Lung (tissue), 12 donors: ENCODE data around the gene NAMPT. TPM values are rescaled to one million over a fixed set of nuclear protein-coding genes. Genes with fewer than 3 reads are reported as not detected.

ENCODE experiments used
- ATAC-seq: fragments of 200-7000 bp; cut with Tn5 transposase; one replicate; pipeline ENCODE4 v1.9.1; 2020; ENCODE audit warnings: moderate number of reproducible peaks; ENCODE audit not compliant: insufficient read depth, low FRiP score
- DNase-seq, 3 donors: peaks; one replicate each; pipeline ENCODE4 v3.0.0-alpha.2; 2013 to 2017
- H3K27ac ChIP-seq, 2 donors: one replicate each; pipeline ENCODE4 v1.5.1; 2013; ENCODE audit warnings: mild to moderate bottlenecking in 2 of 2, moderate library complexity in 2 of 2, control low read depth in 1 of 2, inconsistent platforms in 1 of 2, low read depth in 1 of 2, low read length in 1 of 2
- H3K27me3 ChIP-seq, 3 donors: one replicate each; pipeline ENCODE4 v1.5.1; 2013; ENCODE audit warnings: low read length in 2 of 3; ENCODE audit not compliant: control insufficient read depth in 3 of 3, insufficient read depth in 3 of 3
- H3K36me3 ChIP-seq, 4 donors: one replicate each; pipeline ENCODE4 v1.5.1; 2013; ENCODE audit warnings: low read length in 4 of 4, mild to moderate bottlenecking in 1 of 4, moderate library complexity in 1 of 4; ENCODE audit not compliant: control insufficient read depth in 4 of 4, insufficient read depth in 4 of 4
- H3K4me1 ChIP-seq, 5 donors: one replicate each; pipeline ENCODE4 v1.5.1; 2013; ENCODE audit warnings: low read length in 5 of 5, mild to moderate bottlenecking in 2 of 5, moderate library complexity in 1 of 5; ENCODE audit not compliant: control insufficient read depth in 5 of 5, insufficient read depth in 5 of 5
- H3K4me3 ChIP-seq: one replicate; pipeline ENCODE4 v1.5.1; 2013; ENCODE audit warnings: mild to moderate bottlenecking, control low read depth, moderate library complexity
- H3K9ac ChIP-seq, 2 donors: one replicate each; pipeline ENCODE4 v1.5.1; 2013; ENCODE audit warnings: low read length in 2 of 2, control low read depth in 1 of 2; ENCODE audit not compliant: insufficient read depth in 1 of 2
- H3K9me3 ChIP-seq, 4 donors: one replicate each; pipeline ENCODE4 v1.5.1; 2013; ENCODE audit warnings: low read length in 3 of 4, mild to moderate bottlenecking in 1 of 4, moderate library complexity in 1 of 4; ENCODE audit not compliant: control insufficient read depth in 4 of 4, insufficient read depth in 3 of 4
- WGBS, 2 donors: extraction: QIAGEN DNeasy Blood & Tissue Kit; methylation state at CpG; one replicate each; pipeline ENCODE4 v1.1.7; 2013; 5-methylcytosine and 5-hydroxymethylcytosine counted together
- polyA plus RNA-seq, 2 donors: library from polyadenylated mRNA; stranded (reverse); fragments of 200-250 nt; gene quantifications; one replicate each; pipeline ENCODE4 v1.2.1, GENCODE V29; 2013
- total RNA-seq, 2 donors: library from RNA; depleted of rRNA in 1 of 2; stranded (reverse); fragments of >200 nt in 1 of 2; gene quantifications; one replicate each; pipeline ENCODE4 v1.2.1, GENCODE V29; 2014 to 2021
- TF ChIP-seq, protein P1 (sequence below): IDR thresholded peaks from 2 replicates; pipeline ENCODE4 v1.5.1; 2012; ENCODE audit warnings: mild to moderate bottlenecking; ENCODE audit errors: control extremely low read depth, extremely low read depth
- donor health status: control.
- donor health status: control.
- donor health status: Bipolar disorder and iron deficiency.
- donor health status: healthy.
- donor health status: DM: yes; HTN: yes; CAD: no.

The NAMPT gene
- total and polyA plus RNA-seq, 4 donors = 73.3 to 1,250 (median 348) TPM

DNA sequence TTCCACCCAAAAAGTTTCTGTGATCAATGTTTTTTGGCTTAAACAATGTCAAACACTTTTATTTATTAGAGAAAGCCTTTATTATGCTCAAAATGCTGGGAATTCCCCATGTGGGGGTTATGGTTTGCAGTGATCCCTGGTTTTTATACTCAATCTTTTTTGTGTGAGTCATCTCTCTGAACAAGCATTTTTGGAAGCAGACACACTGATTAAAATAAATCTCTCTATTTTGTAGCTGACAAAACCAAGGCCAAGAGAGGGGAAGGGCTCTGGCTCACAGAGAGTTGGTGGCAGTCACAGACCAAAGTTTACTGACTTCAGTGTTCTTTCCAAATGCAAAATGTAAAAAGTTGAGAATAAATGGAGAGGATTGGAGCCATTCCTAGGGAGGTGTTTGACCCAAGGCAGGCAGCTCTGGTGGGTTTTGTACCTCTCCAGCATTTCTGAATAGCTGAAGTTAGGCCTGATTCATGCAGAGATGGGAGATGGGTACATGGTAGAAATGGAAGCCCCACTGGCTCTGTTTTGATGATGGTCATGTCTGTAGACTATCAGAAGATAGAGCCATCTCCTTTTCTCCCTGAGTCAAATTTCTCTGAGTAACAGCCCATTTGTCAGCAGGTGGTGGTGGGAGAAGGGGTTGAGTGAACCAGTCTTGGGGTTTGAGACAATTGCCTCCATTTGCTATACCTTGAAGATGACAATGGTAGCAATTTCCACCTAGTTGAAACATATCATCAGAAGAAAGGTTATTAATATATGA, 45.4 kb upstream of the NAMPT start:
- TF ChIP-seq, protein P1, sequence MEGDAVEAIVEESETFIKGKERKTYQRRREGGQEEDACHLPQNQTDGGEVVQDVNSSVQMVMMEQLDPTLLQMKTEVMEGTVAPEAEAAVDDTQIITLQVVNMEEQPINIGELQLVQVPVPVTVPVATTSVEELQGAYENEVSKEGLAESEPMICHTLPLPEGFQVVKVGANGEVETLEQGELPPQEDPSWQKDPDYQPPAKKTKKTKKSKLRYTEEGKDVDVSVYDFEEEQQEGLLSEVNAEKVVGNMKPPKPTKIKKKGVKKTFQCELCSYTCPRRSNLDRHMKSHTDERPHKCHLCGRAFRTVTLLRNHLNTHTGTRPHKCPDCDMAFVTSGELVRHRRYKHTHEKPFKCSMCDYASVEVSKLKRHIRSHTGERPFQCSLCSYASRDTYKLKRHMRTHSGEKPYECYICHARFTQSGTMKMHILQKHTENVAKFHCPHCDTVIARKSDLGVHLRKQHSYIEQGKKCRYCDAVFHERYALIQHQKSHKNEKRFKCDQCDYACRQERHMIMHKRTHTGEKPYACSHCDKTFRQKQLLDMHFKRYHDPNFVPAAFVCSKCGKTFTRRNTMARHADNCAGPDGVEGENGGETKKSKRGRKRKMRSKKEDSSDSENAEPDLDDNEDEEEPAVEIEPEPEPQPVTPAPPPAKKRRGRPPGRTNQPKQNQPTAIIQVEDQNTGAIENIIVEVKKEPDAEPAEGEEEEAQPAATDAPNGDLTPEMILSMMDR = no peak
- ATAC-seq = no peak

DNA sequence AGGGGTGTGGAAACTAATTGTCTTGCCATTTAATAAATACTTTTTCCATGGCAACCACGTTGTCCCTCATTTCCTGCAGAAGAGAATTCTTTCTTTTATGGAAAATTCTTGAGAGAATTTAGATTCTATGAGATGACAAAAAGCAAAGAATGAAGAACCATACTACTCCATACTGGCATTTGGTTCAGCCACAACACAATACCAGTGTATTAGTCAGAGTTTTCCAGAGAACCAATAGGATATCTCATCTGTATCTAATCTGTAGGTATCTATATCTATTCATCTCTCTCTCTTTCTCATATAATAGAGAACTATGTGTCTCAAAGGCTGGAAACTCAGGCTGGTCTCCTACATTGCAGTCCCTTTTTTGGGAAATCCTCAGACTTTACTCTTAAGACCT, 44.6 kb upstream of the NAMPT start:
- Histone ChIP-seq H3K27me3 (no peaks in the 10 kb centered on the region), H3K9me3 (no peaks in the 10 kb centered on the region), H3K4me3 (no peak overlapping the region), H3K9ac (no peak overlapping the region), H3K27ac (no peak overlapping the region), H3K36me3 (no peaks in the 10 kb centered on the region), H3K4me1 (no peaks in the 10 kb centered on the region)
- no peak for DNase-seq
- WGBS, 2 donors = 21 to 44% methylated on average over 1 of the region's 1 CpG
- no peak for ATAC-seq
- TF ChIP-seq, protein P1 = no peak

More for the DNA sequence above, 45.4 kb upstream of the NAMPT start:
- no peak for DNase-seq
- Histone ChIP-seq H3K9me3 (no peaks in the 10 kb centered on the region), H3K9ac (no peak overlapping the region), H3K4me1 (no peaks in the 10 kb centered on the region), H3K27ac (no peak overlapping the region), H3K36me3 (no peaks in the 10 kb centered on the region), H3K27me3 (no peaks in the 10 kb centered on the region), H3K4me3 (no peak overlapping the region)

DNA sequence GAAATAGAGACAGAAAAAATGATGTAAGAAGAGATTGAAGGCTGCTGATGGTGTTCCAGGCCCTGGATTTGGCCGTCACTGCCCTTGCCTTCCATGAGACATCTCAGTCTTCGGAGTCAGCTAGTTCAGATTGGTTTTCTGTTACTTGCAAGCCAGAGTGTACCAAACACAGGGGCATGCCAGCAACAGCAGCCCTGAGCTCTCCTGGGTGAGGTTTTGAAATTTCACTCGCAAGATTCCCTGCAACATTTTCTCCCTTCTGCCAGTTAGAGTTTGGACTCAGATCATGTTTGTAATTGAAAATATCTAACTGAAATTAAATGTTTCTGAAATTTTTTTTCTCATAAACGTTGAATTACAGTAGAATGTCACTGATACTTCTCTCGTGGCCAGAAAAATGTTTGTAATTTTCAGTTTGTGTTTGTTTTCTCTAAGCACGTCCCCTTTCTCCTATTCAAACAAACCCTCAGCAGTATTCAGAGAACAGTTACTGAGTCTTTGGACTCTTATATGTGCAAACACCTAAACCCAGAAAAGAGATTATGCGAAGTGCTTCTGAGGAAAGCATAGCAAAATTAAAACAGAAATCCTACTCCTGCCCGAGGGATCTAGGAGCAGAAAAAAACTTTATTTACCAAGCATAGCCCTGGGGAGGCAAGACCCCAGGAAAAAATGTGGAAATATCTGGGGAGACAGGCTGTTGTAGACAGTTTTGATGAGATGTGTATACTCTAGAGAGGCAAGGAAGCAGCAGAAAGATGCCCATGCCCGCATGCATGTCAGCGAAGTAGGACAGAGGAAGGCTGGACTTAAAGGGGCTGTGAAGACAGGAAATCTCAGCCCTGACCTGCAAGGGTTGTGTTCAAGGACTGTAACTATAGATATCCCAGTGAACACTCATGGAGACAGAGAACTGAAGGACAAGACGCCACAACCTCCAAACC, 43.0 kb upstream of the NAMPT start:
- no peak overlapping the region for H3K27ac ChIP-seq
- ATAC-seq = no peak

More for the DNA sequence above, 43.0 kb upstream of the NAMPT start:
- 74 to 85% methylated on average over 11 of the region's 11 CpGs for WGBS, 2 donors
- no peaks in the 10 kb centered on the region for H3K27me3 ChIP-seq
- TF ChIP-seq, protein P1 = no peak
- H3K36me3 ChIP-seq = no peaks in the 10 kb centered on the region
- H3K9me3 ChIP-seq = no peaks in the 10 kb centered on the region
- H3K4me1 ChIP-seq = no peaks in the 10 kb centered on the region
- H3K4me3 ChIP-seq = no peak overlapping the region
- no peak overlapping the region for H3K9ac ChIP-seq
- no peak for DNase-seq
